Stimulated activated CD4-positive, alpha-beta T cell treated with anti-CD3 and anti-CD28 coated beads, TNF-alpha, amount 100 ng/mL, for 24 hours (primary cell): ENCODE data around the gene TMTC2.
"Not testable (repeated sequence)": the region's sequence is repeated elsewhere in the genome, so short reads cannot be mapped to it uniquely, and the experiment has no call there.

Experiments used
- DNase-seq, 3 experiments: peaks; one replicate each; pipeline ENCODE4 v3.0.0-alpha.2; 2020; ENCODE audit warnings: low read depth in 3 of 3

Gene TMTC2

DNA sequence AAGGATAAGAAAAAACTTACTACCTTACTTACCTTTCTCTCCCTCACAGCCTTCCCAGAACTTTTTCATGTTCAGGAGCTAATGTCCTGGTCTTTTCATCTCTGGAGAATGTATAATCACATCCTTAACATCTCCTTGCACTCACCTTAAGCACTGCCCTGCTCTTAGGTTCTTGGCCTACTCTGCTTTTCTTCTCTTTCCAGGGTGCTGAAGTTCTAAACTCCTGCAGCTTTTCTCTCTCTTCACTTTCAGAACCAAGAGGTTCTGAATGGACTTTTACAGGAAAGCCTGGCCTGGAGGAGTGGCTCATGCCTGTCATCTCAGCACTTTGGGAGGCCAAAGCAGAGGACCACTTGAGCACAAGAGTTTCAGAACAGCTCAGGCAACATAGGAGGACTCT, 101.9 kb downstream of the TMTC2 start:
- no peak for DNase-seq

DNA sequence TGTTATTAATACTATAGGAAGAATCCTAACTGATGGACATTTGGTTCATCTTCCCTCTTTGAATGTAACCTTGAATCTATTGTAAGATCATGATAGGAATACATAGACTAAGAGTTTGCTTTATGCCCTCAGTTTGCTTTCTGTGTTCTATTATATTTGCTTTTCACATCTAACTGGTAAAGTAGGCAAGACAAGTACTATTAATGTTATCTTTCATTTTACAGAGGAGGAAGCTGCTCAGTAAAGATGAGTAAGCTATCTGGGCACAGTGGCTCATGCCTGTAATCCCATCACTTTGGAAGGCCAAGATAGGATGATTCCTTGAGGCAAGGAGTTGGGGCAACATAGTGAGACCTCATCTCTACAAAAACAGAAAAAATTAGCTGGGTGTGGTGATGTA, 103.0 kb downstream of the TMTC2 start:
- DNase-seq: no peak

DNA sequence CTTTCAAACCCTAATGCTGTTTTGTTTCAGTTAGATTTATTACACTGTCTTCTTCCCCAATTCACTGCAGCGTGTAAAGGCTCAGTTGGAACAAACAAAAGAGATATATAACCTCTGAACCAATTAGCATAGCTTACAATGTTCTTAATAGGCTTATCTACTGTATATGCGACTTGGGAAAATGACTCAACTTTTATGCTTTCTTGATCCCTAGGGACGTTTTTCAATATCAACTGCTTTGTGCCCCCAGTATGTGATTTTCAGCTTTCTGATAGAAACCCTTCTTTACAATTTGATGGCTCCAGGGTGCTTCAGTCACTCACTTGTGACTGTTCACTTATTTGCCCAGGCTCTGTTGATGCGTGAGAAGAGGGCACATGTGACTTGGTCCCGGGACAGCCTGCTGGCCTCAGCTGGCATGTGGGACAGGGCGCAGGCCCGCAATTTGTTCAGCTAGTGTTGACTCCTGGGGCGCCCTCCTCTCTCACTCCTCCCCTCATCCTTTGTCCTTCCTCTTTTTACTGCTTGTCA, 107.1 kb downstream of the TMTC2 start:
- no peak for DNase-seq

DNA sequence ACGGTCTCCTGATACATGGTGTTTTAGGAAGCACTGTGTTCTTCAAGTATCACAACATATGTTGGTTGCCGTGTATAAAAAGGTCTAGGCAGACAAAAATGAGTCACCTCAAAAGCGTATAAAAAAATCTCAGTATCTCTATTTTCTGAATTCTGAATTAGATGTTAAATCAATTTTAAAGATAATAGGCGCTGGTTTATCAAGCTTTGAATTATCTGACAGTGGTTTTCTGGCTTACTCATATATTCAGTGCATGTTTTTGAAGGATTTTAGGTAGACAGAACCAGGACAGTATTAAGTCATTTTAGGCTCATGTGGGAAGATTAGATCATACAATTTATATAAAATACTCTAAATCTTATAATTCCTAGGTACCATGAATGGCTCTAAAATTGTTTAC, 110.8 kb downstream of the TMTC2 start:
- no peak for DNase-seq

DNA sequence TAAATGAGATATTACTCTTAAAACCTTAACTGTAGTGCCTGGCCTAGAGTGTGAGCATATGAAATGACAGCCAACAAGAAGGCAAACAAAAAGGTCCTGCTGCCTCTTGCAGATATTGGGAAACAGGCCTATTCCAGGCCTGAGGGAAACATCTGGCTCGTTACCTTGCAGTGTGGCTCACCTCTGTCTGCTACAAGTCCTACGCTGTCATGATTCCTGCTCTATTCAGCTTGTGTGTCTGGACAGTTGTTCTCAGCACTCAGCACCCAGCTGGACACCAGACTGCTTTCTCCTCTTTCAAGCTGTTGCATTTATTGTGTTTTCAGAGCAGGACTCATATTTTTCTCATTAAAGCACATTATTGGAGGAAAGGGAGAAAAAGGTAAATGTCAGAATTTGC, 113.5 kb downstream of the TMTC2 start:
- no peak for DNase-seq

DNA sequence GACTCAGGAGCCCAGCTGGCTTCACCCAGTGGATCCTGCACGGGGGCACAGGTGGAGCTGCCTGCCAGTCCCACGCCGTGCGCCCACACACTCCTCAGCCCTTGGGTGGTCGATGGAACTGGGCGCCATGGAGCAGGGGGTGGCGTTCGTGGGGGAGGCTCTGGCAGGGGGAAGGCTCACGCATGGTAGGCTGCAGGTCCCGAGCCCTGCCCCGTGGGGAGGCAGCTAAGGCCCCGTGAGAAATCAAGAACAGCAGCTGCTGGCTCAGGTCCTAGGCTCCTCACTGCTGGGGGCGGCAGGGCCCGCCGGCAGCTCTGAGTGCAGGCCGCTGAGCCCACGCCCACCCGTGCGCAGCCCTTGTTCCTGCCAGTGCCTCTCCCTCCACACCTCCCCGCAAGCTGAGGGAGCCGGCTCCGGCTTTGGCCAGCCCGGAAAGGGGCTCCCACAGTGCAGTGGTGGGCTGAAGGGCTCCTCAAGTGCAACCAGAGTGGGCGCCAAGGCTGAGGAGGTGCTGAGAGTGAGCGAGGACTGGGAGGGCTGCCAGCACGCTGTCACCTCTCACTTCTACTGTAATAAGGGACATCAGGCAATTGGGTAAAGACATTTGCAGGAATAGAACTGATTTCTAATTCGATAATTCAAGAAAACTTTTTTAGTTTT, 115.4 kb downstream of the TMTC2 start:
- no peak for DNase-seq

DNA sequence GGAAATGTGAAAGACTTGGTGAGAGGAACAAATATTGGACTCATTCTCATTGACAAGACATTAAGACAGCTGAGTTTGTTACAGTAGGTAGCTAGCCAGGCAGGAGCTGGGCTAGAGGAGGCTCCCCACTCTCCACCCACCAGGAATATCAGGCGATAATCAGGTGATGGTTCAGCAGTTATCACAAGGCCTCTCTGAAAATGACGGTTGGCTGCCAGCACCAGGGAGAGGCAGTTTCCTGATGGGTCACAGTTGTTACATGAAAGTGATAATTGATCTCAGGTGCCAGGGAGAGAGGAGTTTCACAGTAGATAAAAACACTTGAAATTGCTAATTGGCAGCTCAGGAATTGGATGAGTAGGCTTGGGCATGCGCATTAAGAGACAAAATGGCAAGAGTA, 116.5 kb downstream of the TMTC2 start:
- DNase-seq: no peak

DNA sequence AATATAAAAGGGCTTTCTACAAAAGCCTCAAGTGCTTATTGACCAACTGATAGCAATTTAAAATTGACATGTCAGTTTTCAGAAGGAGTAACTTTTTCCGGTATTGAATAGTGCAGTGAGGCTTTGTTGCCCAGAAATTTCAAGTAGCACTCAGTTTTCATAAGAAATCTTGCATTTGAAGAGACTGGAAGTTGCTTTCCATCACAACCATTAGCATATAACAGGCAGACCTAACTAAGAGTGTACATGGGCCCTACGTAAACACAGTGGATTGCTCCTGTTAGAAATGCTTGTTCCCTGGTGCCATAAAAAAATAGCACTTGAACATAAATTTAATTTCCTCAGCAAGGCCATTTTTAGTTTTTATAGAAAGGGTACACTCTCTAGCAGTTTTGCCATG, 117.9 kb downstream of the TMTC2 start:
- DNase-seq: no peak

DNA sequence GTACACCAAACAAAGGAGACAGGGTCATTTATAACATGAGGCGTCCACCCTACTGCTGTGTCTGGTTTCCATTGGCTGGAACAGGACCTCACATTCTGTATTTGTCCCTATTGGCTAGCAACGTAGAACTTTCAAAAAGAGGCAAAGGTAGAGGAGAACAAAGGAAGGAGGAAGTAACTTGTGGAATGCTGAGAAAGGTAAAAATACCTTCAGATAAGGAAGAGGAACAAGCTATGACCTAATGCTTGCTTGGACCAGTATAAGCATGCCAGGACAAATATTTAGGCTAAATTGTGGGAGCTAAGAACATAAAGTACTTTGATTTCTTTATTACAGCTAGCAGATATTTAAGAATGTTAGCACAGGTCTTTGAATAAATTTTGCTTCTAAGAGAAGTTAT, 118.3 kb downstream of the TMTC2 start:
- DNase-seq: not testable (repeated sequence)

DNA sequence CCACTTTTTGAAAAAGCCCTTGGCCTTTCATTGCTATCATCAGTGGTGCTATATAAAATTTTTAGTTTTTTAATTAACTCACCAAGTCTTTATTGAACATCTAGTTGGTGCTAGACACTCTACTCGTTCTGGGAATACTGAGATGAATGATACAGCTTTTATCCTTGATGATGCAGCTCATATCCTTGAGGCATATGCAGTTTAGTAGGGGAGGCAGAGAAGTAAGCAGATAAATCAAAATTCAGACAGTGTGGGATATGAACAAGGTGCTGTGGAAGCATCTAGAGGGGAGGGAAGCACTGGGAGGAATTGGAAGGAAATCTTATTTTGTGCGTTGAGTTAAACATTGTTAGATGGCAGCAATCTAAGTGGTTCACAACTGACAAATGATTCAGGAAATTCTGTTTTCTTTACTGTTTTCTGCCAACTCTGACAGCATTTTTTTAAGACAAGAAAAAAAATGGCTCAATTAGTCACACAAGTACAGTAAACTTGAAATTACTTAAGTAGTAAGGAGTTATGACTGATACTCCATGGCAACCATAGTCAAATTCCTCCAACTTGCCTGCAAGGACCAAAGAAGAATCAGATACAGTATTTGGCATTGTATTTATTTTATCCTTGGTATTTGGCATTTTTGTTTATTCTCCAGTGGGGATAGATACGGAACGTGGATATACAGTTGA, 119.2 kb downstream of the TMTC2 start:
- no peak for DNase-seq

DNA sequence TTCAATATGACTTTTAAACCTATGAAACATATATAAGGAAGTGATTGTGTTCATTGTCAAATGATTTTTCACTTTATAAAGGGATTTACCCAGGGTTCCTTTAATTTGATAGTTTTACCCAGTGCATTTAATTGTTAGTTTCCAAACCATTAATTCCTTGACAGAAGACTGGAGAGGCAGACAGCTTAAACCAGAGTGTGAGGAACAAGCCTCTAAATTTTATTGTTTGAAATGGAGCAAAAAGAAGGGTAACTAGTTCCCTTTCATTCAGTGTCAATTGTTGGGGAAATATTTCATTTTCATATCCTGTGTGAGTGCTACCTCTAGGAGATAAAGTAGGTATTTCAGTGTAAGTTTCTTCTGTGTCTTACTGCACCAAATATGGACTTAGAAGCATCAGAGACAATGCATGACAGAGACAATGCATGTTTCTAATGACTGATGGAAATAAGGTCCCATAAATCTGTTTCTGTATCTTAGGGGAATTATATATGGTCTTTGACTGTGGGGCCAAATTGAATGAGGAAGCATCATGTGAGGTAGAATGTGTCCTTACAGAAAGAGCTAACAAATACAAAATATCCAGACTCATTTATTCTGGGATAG, 120.5 kb downstream of the TMTC2 start:
- no peak for DNase-seq

DNA sequence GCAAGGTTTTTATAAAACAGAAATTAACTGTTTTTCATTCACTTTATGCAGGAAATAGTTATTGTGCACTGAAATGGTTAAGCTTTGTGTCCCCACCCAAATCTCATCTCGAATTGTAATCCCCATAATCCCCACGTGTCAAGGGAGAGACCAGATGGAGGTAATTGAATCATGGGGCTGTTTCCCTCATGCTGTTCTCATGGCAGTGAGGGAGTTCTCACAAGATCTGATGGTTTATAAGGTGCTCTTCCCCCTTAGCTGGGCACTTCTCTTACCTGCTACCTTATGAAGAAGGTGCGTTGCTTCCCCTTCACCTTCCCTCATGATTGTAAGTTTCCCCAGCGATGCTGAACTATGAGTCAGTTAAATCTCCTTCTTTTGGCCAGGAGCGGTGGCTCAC, 123.9 kb downstream of the TMTC2 start:
- DNase-seq: no peak

DNA sequence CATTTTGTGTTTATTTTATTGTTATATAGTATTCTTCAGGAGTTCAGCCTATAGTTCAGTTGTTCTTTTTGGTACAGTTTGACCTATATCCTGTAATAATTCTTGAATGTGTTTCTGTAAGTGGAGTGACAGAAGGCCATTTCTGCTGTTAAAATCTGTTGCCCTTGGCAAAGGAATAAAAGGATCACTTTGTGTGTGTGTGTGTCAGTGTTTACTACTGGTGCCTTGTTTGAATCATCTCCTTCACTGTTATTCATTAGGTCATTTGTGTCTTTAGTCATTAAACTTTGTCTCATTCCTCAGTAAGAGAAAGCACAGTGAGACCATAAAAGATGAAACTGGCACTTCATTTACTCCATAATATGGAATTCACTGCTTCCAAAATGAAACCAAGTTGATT, 130.7 kb downstream of the TMTC2 start:
- no peak for DNase-seq

DNA sequence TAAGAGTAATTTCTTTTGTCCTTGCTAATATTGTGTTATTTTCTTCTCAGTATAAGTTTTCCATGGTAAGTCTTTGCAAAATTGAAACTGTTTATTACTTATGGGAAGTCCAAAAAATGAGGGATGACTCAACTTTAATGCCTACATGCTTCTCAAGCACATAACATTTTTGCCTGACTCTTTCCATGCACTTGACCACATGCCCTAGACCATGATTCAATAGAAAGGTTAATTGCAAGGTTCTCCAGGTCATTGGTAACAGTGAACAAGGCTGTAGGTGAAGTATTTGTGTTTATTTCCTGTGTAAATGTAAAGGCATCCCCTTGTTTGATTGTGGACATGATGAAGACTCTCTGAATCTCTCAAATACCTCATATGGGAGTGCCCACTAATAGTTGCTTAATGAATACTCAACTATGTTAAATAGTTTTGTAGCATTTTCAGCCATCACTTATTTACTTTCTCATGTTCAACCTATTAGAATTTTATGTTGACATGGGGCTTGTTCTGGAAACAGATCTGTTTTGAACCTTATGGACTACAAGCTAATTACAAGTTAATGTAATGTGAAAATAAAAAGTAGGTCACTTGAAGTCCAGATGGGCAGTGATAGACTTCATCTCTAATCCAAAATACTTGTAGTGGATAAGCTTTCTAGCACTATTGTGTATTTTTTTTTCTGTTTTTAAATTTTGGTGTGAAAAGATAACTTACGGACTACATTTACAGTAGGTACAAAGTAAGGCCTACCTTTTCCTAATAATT, 131.7 kb downstream of the TMTC2 start:
- DNase-seq: no peak

DNA sequence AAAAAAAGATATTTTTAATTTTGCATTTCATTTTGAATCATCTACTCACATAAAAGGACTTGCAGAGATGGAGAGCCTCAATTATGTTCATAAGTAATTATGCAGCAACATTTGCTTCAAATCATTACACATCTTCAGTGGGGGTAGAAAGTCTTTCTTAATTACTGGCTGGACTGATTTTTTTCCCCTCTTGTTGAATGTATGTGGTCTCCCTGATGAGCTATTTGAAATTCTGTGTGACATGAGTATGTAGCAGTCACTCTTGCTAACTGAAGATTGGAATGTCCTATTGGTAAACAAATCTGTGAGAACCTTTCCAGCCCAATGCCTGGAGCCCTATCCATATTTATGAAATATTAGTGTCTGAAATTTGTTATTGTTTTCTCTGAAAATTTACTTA, 139.8 kb downstream of the TMTC2 start:
- DNase-seq: no peak

DNA sequence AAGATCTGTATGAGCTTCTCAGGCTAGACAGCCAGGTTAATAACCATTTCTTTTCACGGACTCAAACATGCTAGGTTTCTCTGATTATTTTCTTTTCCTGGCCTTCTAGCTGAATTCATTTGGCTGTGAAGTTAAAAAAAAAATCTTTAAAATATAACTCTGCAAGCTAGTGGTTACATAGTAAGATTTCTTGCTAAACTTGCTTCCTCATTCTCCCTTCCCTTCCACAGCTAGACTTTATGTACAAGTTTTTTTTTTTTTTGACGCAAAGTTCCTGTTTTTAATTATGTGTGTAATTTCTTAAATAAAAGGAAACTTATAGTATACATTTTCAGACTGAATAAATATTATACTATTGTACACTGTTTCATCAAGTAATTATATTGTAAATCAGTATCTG, 145.4 kb downstream of the TMTC2 start:
- DNase-seq: no peak

DNA sequence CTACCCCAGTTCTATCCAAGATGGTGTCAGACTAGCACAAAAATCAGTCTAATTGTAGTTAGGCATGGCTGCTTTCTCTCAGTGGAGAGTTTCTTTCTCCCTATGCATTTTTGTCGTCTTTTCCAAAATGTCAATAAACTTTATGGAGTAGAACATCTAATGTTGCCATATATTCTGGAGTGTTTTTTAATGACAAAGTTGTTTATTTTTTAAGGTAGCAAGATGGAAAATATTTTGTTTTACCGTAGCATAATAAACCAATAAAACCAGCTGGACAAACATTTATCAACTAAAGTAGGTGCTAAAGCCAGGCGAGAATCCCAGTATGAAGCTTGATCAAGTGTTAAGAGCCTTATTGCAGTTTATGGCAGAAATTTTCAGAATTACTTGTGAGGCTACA, 146.3 kb downstream of the TMTC2 start:
- DNase-seq: no peak

DNA sequence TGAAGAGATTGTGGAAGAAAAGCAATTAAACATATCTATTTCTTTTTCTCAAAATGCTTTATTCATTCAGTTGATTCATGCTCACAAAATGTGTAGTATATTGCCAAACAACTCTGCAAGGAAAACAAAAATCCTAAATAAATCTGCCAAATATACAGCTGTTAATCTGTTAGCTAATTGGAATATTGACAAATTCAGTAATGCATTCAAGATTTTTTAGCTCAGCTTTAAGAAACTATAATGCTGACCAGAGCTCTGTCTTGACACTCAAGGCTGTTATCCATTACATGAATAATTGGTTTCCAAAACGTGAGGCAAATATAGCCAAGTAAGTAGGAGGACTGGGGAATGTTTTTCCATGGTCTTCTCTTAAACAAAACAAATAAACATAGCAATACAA, 146.8 kb downstream of the TMTC2 start:
- no peak for DNase-seq

DNA sequence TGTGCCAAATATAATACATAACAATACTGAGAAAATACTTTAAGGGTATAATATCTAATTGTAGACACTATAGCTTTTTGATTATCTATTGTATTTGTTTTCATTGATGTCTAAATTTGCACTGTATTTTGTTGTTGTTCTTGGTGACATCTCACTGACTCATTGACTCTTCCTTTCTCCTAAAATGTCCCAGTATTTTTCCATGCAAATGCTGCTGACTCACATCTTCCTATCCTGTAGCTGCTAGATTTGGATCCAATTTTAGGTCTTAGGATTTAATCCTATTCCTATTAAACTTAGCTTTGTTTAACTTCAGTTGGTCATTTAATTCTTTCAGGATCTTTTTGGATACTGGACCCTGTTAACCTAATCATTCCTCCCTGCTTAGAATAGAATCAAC, 148.5 kb downstream of the TMTC2 start:
- no peak for DNase-seq

DNA sequence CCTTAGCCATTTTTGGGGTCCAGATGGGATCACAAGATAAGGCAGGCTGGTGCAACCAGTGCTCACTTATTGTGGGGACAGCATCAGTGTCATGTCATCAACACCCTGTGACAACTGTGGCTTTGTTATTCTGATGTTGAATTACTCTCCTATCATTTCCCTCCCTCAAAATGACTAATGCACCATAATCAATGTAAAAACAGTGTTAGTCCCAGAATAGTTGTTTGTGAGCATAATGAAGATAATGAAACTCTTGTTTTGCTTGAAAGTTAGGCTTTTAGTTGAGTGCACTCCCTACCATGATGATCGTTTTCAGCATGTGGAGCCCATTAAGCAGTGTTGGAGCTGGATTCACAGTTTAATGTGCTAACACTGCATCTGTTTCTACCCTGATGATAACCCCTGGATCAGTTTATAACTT, 151.4 kb downstream of the TMTC2 start:
- no peak for DNase-seq

DNA sequence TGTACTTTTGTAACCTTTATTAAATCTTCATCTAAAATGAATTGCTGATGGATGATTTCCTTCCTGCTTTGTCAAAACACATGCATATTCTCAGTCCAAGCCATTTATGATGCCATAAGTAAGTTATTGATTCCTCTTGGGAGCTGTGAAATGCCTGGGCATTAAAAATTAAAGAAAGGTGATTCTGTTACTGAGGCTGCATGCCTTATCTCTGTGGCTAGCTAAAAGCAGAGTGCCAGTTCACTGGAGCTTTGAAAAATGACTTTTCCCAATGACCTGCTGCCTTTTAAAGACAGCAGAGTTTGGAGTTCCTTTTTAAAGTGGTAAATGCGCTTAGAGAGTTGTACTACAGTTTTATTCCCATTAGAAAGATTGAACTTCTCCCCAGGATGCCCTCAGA, 152.1 kb downstream of the TMTC2 start:
- no peak for DNase-seq

DNA sequence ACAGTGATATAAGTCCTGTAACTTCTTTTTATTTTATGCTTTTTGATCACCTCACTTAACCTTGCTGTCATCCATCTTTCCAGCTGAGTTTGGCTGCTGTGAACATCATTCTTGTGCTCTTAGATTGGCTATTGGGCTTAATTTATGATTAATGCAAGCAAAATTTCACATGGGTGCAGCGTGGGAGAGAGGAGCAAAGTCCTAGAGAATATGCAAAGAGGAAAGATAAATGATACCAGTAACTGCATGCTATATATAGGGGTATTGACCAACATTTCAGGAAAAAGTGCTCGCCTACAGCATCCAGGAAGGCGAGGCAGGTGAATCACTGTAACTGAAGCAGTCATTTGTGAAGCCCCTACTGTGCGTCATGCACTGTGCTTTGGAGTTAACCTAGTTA, 153.1 kb downstream of the TMTC2 start:
- DNase-seq: no peak
